ENCODE results near the gene COL4A4. TPM values are rescaled to one million over a fixed set of nuclear protein-coding genes. Genes with fewer than 3 reads are reported as not detected.

The COL4A4 gene
- total RNA-seq, 4 donors from 2014 or later: 0.90 to 5.7 (median 3.1) TPM

GRCh38 chr2:227000123-227000522 lies 163.9 kb downstream of the COL4A4 start:
- Histone ChIP-seq H3K4me3 (no peak overlapping the region), H3K36me3 (peaks cover 0 to 49% (median 0%) of the 10 kb centered on the region in 3 donors), H3K4me1 (no peaks in the 10 kb centered on the region), H3K27ac (no peak overlapping the region), H3K9me3 (no peaks in the 10 kb centered on the region), H3K27me3 (no peaks in the 10 kb centered on the region)
- no peak for TF ChIP-seq CTCF (IDR thresholded peaks at IDR 0.05)
- TF ChIP-seq POLR2A (IDR thresholded peaks at IDR 0.05): no peak
- TF ChIP-seq EP300 (IDR thresholded peaks at IDR 0.05): no peak
- 96 to 100% methylated on average over 2 of the region's 2 CpGs for WGBS, 2 donors
- no peak for DNase-seq (ENCODE audit: low spot score in 2 of 2)

GRCh38 chr2:226999661-227000060 lies 164.3 kb downstream of the COL4A4 start:
- H3K36me3 ChIP-seq: peaks cover 0 to 50% (median 0%) of the 10 kb centered on the region in 3 donors
- 75 to 85% methylated on average over 2 of the region's 2 CpGs for WGBS, 2 donors
- H3K4me3 ChIP-seq: no peak overlapping the region
- no peaks in the 10 kb centered on the region for H3K4me1 ChIP-seq
- no peaks in the 10 kb centered on the region for H3K27me3 ChIP-seq
- H3K9me3 ChIP-seq: no peaks in the 10 kb centered on the region
- no peak for DNase-seq (ENCODE audit: low spot score in 2 of 2)
- no peak overlapping the region for H3K27ac ChIP-seq
- TF ChIP-seq EP300 (IDR thresholded peaks at IDR 0.05): no peak
- no peak for TF ChIP-seq CTCF (IDR thresholded peaks at IDR 0.05)
- TF ChIP-seq POLR2A (IDR thresholded peaks at IDR 0.05): no peak

GRCh38 chr2:226995625-226996041 lies 168.4 kb downstream of the COL4A4 start:
- no peak overlapping the region for H3K4me3 ChIP-seq
- H3K27me3 ChIP-seq: no peaks in the 10 kb centered on the region
- H3K9me3 ChIP-seq: no peaks in the 10 kb centered on the region
- peaks cover 0 to 64% (median 0%) of the 10 kb centered on the region in 3 donors for H3K36me3 ChIP-seq
- DNase-seq (ENCODE audit: low spot score in 2 of 2): no peak
- H3K4me1 ChIP-seq: no peaks in the 10 kb centered on the region
- H3K27ac ChIP-seq: no peak overlapping the region
- TF ChIP-seq POLR2A (IDR thresholded peaks at IDR 0.05) (no peak), EP300 (IDR thresholded peaks at IDR 0.05) (no peak), CTCF (IDR thresholded peaks at IDR 0.05) (no peak)
- WGBS, 2 donors: 82 to 90% methylated on average over 14 to 15 of the region's 15 CpGs

GRCh38 chr2:226994775-226995174 lies 169.2 kb downstream of the COL4A4 start:
- Histone ChIP-seq H3K4me3 (no peak overlapping the region), H3K27me3 (no peaks in the 10 kb centered on the region), H3K36me3 (peaks cover 0 to 55% (median 0%) of the 10 kb centered on the region in 3 donors), H3K27ac (no peak overlapping the region), H3K4me1 (no peaks in the 10 kb centered on the region), H3K9me3 (no peaks in the 10 kb centered on the region)
- WGBS, 2 donors: 91 to 92% methylated on average over 4 of the region's 4 CpGs
- DNase-seq (ENCODE audit: low spot score in 2 of 2): no peak
- TF ChIP-seq POLR2A (IDR thresholded peaks at IDR 0.05) (no peak), CTCF (IDR thresholded peaks at IDR 0.05) (no peak), EP300 (IDR thresholded peaks at IDR 0.05) (no peak)

- no peak overlapping the region for H3K4me3 ChIP-seq
- no peak for TF ChIP-seq CTCF (IDR thresholded peaks at IDR 0.05)
- no peak for TF ChIP-seq EP300 (IDR thresholded peaks at IDR 0.05)
- no peak for TF ChIP-seq POLR2A (IDR thresholded peaks at IDR 0.05)
- no peaks in the 10 kb centered on the region for H3K9me3 ChIP-seq
- DNase-seq (ENCODE audit: low spot score in 2 of 2): no peak
- peaks cover 0 to 39% (median 0%) of the 10 kb centered on the region in 3 donors for H3K36me3 ChIP-seq
- WGBS, 2 donors: 61 to 66% methylated on average over 4 of the region's 4 CpGs
- H3K27me3 ChIP-seq: no peaks in the 10 kb centered on the region
- H3K27ac ChIP-seq: no peak overlapping the region
- H3K4me1 ChIP-seq: no peaks in the 10 kb centered on the region
These were observed 170.8 kb downstream of the COL4A4 start for GRCh38 chr2:226993171-226993570.

All from tibial nerve (tissue), 4 donors.